Neural crest cell (in vitro differentiated cells): ENCODE measurements around the gene PLEKHA4. TPM values are rescaled to one million over a fixed set of nuclear protein-coding genes. Genes with fewer than 3 reads are reported as not detected.
"Not testable (repeated sequence)": the region's sequence is repeated elsewhere in the genome, so short reads cannot be mapped to it uniquely, and the experiment has no call there.

Source experiments
- DNase-seq: peaks from one replicate; pipeline ENCODE4 v3.0.0; 2021; ENCODE audit warnings: low read depth, mixed read lengths, low spot score
- H3K27ac Mint-ChIP-seq: one replicate; pipeline ENCODE4 v1.8.0; 2021; ENCODE audit warnings: mild to moderate bottlenecking, mixed read lengths; ENCODE audit not compliant: unreplicated experiment
- H3K27me3 Mint-ChIP-seq: 2 replicates; pipeline ENCODE4 v1.8.0; 2021; ENCODE audit warnings: low read depth, mild to moderate bottlenecking, mixed read lengths
- H3K36me3 Mint-ChIP-seq: 2 replicates; pipeline ENCODE4 v1.8.0; 2021; ENCODE audit warnings: low read depth, mild to moderate bottlenecking, mixed read lengths
- H3K4me1 Mint-ChIP-seq: 2 replicates; pipeline ENCODE4 v1.8.0; 2021; ENCODE audit warnings: mixed read lengths
- H3K4me3 Mint-ChIP-seq: one replicate; pipeline ENCODE4 v1.8.0; 2021; ENCODE audit warnings: mild to moderate bottlenecking, mixed read lengths
- H3K9me3 Mint-ChIP-seq: 2 replicates; pipeline ENCODE4 v1.8.0; 2021; ENCODE audit warnings: mixed read lengths
- CTCF ChIP-seq: fragments of 200-600 bp; sonication (generic); conservative IDR thresholded peaks from 2 replicates; pipeline ENCODE4 v1.5.0; 2021; ENCODE audit warnings: antibody characterized with exemption, mild to moderate bottlenecking
- total RNA-seq: library from RNA; stranded (reverse); gene quantifications from 2 replicates; pipeline ENCODE4 v1.2.1, GENCODE V29; 2021

Gene PLEKHA4
- total RNA-seq, 1 donor from 2014 or later, result 41.8 TPM

- DNase-seq, result no peak
- H3K4me1 Mint-ChIP-seq, result peaks cover 10% of the 10 kb centered on the region
- H3K27ac Mint-ChIP-seq, result no peak overlapping the region
- H3K36me3 Mint-ChIP-seq, result no peaks in the 10 kb centered on the region
- H3K9me3 Mint-ChIP-seq, result no peaks in the 10 kb centered on the region
- no peaks in the 10 kb centered on the region for H3K27me3 Mint-ChIP-seq
- TF ChIP-seq CTCF, result no peak
- no peak overlapping the region for H3K4me3 Mint-ChIP-seq
Observed at GRCh38 chr19:48895226-48895625, 26.8 kb upstream of the PLEKHA4 start.

GRCh38 chr19:48890551-48890950 is 22.1 kb upstream of the PLEKHA4 start:
- H3K4me3 Mint-ChIP-seq, result no peak overlapping the region
- H3K27ac Mint-ChIP-seq, result no peak overlapping the region
- H3K9me3 Mint-ChIP-seq, result no peaks in the 10 kb centered on the region
- no peak for TF ChIP-seq CTCF
- DNase-seq, result no peak
- no peaks in the 10 kb centered on the region for H3K36me3 Mint-ChIP-seq
- no peaks in the 10 kb centered on the region for H3K27me3 Mint-ChIP-seq
- no peaks in the 10 kb centered on the region for H3K4me1 Mint-ChIP-seq

DNA sequence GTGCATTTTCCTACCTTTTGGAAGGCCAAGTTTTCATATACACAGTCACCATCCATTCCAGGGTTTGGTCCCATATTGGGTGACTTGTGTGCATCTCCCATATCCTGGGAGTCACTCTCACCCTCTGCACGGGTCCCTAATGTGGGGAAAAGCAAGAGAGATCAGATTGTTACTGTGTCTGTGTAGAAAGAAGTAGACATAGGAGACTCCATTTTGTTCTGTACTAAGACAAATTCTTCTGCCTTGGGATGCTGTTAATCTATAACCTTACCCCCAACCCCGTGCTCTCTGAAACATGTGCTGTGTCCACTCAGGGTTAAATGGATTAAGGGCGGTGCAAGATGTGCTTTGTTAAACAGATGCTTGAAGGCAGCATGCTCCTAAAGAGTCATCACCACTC is 21.1 kb upstream of the PLEKHA4 start:
- H3K4me1 Mint-ChIP-seq, H3K27me3 Mint-ChIP-seq, H3K4me3 Mint-ChIP-seq, DNase-seq, H3K36me3 Mint-ChIP-seq, H3K9me3 Mint-ChIP-seq, H3K27ac Mint-ChIP-seq: not testable (repeated sequence)

DNA sequence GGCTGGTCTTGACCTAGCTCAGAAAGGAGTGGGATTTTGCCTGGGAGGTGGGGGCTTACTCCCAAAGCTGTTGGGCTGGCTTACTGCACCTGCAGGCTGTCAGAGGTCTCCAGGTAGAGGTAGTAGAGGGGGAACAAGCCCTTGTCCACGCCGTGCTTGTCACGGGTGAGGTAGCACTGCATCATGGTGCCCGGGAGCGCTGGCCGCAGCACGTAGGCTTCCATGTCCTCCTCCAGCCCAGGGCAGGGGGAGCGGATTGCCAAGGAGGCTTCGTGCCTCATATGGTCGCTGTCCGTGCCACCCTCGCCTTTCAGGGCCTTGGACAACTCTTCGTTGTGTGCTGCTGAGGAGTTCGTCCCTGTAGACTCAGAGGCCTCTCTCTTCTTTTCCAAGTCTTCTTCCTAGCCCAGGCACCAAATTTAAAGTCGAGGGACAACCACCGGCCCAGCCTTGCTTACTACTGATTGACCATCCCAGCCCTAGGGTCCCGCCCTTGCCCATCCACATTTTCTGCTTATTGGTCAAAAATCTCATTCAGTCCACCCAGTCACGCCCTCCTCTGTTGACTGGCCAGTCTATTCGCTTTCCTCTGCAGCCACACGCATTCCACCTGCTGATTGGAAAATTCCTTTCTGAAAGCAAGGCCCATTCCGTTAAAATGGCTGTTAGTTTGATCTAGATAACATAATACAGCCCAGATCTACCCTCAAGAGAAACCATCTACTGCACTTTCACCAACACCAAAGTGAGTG is 19.6 kb upstream of the PLEKHA4 start:
- H3K4me1 Mint-ChIP-seq, result no peaks in the 10 kb centered on the region

DNA sequence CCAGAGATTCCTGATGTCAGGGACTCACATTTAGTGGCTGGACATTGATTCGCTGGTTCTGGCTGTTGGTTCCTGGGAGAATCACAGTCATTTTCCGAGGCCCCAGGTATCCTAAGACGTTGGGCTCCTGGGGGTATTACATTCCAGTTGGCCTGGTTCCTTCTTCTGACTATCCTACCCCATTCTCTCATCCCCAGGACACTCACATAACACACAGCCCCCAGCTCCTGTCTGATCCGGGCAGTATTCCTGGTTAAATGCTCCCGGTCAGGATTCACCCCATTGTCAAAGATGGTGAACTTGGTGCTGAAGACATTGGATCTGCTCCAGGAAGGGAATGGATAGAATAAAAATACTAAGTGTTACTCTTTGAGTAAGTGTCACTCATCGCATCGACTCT is 15.3 kb upstream of the PLEKHA4 start:
- DNase-seq, result no peak
- Mint-ChIP-seq H3K9me3 (no peaks in the 10 kb centered on the region), H3K27me3 (no peaks in the 10 kb centered on the region), H3K4me1 (no peaks in the 10 kb centered on the region), H3K4me3 (no peak overlapping the region), H3K36me3 (peaks cover under 1% of the 10 kb centered on the region), H3K27ac (no peak overlapping the region)
- TF ChIP-seq CTCF, result no peak

More for the DNA sequence above, 19.6 kb upstream of the PLEKHA4 start:
- no peak for DNase-seq
- no peaks in the 10 kb centered on the region for H3K36me3 Mint-ChIP-seq
- no peak for TF ChIP-seq CTCF
- H3K4me3 Mint-ChIP-seq, result no peak overlapping the region
- H3K9me3 Mint-ChIP-seq, result no peaks in the 10 kb centered on the region
- H3K27ac Mint-ChIP-seq, result no peak overlapping the region
- no peaks in the 10 kb centered on the region for H3K27me3 Mint-ChIP-seq

DNA sequence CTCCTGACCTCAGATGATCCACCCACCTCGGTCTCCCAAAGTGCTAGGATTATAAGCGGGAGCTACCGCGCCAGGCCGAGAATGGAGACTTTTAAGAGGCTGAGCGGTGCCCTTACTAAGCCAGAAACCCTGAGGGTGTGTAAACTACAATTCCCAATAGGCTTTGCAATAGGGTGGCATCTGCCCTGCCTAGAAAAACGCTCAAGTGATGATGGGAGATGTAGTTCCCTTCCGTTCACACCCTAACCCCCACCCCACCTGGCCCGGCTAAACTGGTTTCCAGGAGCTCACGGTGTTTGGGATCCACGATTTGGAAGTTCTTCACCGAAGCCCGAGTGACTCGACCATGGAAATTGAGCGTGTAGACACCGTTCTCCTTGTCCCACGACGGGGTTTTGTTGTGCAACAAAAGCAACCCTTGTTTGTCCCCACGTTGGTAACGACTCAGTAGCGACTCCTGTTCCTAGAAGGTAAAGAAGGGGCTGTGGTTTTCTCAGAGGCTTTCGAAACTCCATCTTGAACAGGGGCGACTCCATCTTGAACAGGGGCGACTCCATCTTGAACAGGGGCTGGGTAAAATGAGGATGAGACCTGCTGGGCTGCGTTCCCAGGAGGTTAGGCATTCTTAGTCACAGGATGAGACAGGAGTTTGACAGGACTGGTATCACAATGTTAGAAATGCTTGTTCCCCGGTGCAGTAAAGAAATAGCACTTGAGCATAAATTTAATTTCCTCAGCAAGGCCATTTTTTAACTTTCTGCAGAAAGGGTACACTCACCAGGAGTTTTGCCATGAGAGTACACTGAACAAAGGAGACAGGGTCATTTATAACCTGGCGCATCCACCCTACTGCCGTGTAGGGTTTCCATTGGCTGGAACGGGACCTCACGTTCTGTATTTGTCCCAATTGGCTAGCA is 13.6 kb upstream of the PLEKHA4 start:
- H3K36me3 Mint-ChIP-seq, result peaks cover 5% of the 10 kb centered on the region
- H3K4me3 Mint-ChIP-seq, result no peak overlapping the region
- no peaks in the 10 kb centered on the region for H3K4me1 Mint-ChIP-seq
- peak; percentile 30 for DNase-seq
- H3K27ac Mint-ChIP-seq, result no peak overlapping the region
- no peaks in the 10 kb centered on the region for H3K27me3 Mint-ChIP-seq
- no peak for TF ChIP-seq CTCF
- no peaks in the 10 kb centered on the region for H3K9me3 Mint-ChIP-seq

- not testable (repeated sequence) for H3K27me3 Mint-ChIP-seq, DNase-seq, H3K4me3 Mint-ChIP-seq, H3K9me3 Mint-ChIP-seq, H3K27ac Mint-ChIP-seq
- Mint-ChIP-seq H3K36me3 (peaks cover 11% of the 10 kb centered on the region), H3K4me1 (peaks cover 14% of the 10 kb centered on the region)
Observed at GRCh38 chr19:48879696-48880095, 11.3 kb upstream of the PLEKHA4 start.
